ENCODE data around the gene ZYG11A. TPM values are rescaled to one million over a fixed set of nuclear protein-coding genes. Genes with fewer than 3 reads are reported as not detected.
A peak's percentile ranks its signal among the peaks of the same experiment; 100 is the strongest.

Gene ZYG11A
- total RNA-seq, 1 donor from 2014 or later: not detected

GRCh38 chr1:52919723-52920483 is 77.3 kb downstream of the ZYG11A start:
- H3K4me1 ChIP-seq: peaks cover 0 to 6% of the 10 kb centered on the region in 2 donors
- H3K36me3 ChIP-seq: no peaks in the 10 kb centered on the region
- no peaks in the 10 kb centered on the region for H3K9me3 ChIP-seq
- peak overlapping the region in 1 of 2 donors; percentile 93 for H3K27ac ChIP-seq
- TF ChIP-seq CTCF (IDR thresholded peaks at IDR 0.05): no peak
- intact Hi-C loops (cut with DNase I): loop anchor here (5.0 to 10.0 kb wide), 4 partner anchors 195 to 555 kb away; partner anchors contain the start of genes CC2D1B, LRP8, ORC1 and PRPF38A
- no peak for DNase-seq (ENCODE audit: low spot score in 2 of 2)
- no peaks in the 10 kb centered on the region for H3K27me3 ChIP-seq
- H3K4me3 ChIP-seq: peak overlapping the region in 1 of 2 donors; percentile 78

- Histone ChIP-seq H3K9me3 (no peaks in the 10 kb centered on the region), H3K4me1 (peaks cover 0 to 6% of the 10 kb centered on the region in 2 donors), H3K4me3 (peak overlapping the region; percentile 78 to 95), H3K27ac (peak overlapping the region; percentile 82 to 93), H3K27me3 (no peaks in the 10 kb centered on the region), H3K36me3 (no peaks in the 10 kb centered on the region)
- no peak for TF ChIP-seq CTCF (IDR thresholded peaks at IDR 0.05)
- intact Hi-C loops (cut with DNase I): loop anchor here (5.0 to 10.0 kb wide), 4 partner anchors 196 to 556 kb away; partner anchors contain the start of genes CC2D1B, LRP8, ORC1 and PRPF38A
- DNase-seq (ENCODE audit: low spot score in 2 of 2): no peak
Measured at GRCh38 chr1:52920791-52921291, 78.3 kb downstream of the ZYG11A start.

GRCh38 chr1:52925571-52926005 is 83.0 kb downstream of the ZYG11A start:
- Histone ChIP-seq H3K4me3 (peak overlapping the region in 1 of 2 donors; percentile 73), H3K27ac (no peak overlapping the region), H3K36me3 (no peaks in the 10 kb centered on the region), H3K4me1 (peaks cover 0 to 8% of the 10 kb centered on the region in 2 donors), H3K9me3 (no peaks in the 10 kb centered on the region), H3K27me3 (no peaks in the 10 kb centered on the region)
- no peak for TF ChIP-seq CTCF (IDR thresholded peaks at IDR 0.05)
- intact Hi-C loops (cut with DNase I): loop anchor here (5.0 to 10.0 kb wide), 4 partner anchors 201 to 561 kb away; partner anchors contain the start of genes CC2D1B, CPT2, ORC1 and PRPF38A
- DNase-seq (ENCODE audit: low spot score in 2 of 2): no peak

- intact Hi-C loops (cut with DNase I): loop anchor here (5.0 to 10.0 kb wide), 4 partner anchors 202 to 562 kb away; partner anchors contain the start of genes CC2D1B, CPT2, ORC1 and PRPF38A
- H3K9me3 ChIP-seq: no peaks in the 10 kb centered on the region
- peaks cover 0 to 8% of the 10 kb centered on the region in 2 donors for H3K4me1 ChIP-seq
- TF ChIP-seq CTCF (IDR thresholded peaks at IDR 0.05): no peak
- peak overlapping the region; percentile 50 to 73 for H3K4me3 ChIP-seq
- H3K27ac ChIP-seq: peak overlapping the region; percentile 72 to 75
- H3K27me3 ChIP-seq: no peaks in the 10 kb centered on the region
- no peaks in the 10 kb centered on the region for H3K36me3 ChIP-seq
- DNase-seq (ENCODE audit: low spot score in 2 of 2): no peak
Measured at GRCh38 chr1:52926864-52927211, 84.3 kb downstream of the ZYG11A start.

GRCh38 chr1:52927212-52928014 is 84.9 kb downstream of the ZYG11A start, which contains the start of gene SCP2:
SCP2 (plus strand) TSS chr1:52927276; CDS start chr1:52927397, 121 bp downstream.
- no peak for TF ChIP-seq CTCF (IDR thresholded peaks at IDR 0.05)
- peak; percentile 33 to 91 for DNase-seq (ENCODE audit: low spot score in 2 of 2)
- Histone ChIP-seq H3K27me3 (no peaks in the 10 kb centered on the region), H3K4me3 (peak within 1 kb of the TSS; percentile 50 to 73), H3K9me3 (no peaks in the 10 kb centered on the region), H3K4me1 (peaks cover 0 to 8% of the 10 kb centered on the region in 2 donors), H3K27ac (peak within 1 kb of the TSS; percentile 72 to 75), H3K36me3 (no peaks in the 10 kb centered on the region)
- intact Hi-C loops (cut with DNase I): loop anchor here (5.0 to 10.0 kb wide), 4 partner anchors 203 to 563 kb away; partner anchors contain the start of genes CC2D1B, CPT2, ORC1 and PRPF38A

Measured in ascending aorta (tissue), 2 donors.